HG03354 (cell line): ENCODE results near the gene VIM.
A peak's percentile ranks its signal among the peaks of the same experiment; 100 is the strongest.

Experiments
- ATAC-seq: cut with Tn5 transposase; IDR thresholded peaks from one replicate; pipeline ENCODE4 v1.9.1; 2021; ENCODE audit warnings: mild to moderate bottlenecking; ENCODE audit not compliant: unreplicated experiment, poor library complexity, severe bottlenecking

VIM gene

DNA sequence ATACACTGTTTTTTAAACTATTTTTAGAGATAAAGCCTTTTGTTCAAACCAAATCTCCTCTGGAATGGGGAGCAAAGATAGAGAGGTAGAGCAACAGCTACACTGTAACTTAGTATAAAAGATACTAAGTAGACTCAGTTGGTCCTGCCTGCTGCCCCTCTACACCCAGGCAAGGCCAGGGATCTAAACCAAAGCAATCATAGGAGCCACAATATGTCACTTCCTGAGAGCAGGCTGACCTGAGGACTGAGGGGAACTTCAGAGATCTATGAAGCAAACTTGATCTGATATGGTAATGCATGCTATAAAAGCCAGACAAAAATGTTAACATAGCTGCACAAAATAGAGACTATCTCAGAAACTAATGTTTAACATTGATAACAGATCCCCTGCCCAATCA lies 19.6 kb upstream of the VIM start:
- no peak for ATAC-seq

- ATAC-seq, result no peak
Measured at GRCh38 chr10:17209302-17209701, 18.7 kb upstream of the VIM start.

DNA sequence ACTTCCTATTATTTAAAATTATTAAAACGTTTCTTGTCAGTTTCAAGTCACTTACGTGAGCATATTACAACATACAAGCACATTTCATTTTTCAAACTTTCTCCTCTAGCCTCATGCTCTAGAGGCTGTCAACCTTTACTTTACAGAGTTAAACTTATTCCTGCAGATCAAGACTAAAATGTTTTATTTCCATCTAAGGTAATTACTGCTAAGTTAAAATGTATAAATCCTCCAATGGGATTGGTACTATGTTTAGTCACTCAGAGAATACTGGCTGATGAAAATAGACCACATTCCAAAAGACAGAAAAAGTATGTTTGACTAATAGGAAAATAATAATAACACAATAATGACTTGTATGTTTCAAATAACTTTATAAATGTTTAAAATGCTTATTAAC lies 18.2 kb upstream of the VIM start:
- ATAC-seq, result no peak

- no peak for ATAC-seq
Measured at GRCh38 chr10:17210361-17210760, 17.7 kb upstream of the VIM start.

DNA sequence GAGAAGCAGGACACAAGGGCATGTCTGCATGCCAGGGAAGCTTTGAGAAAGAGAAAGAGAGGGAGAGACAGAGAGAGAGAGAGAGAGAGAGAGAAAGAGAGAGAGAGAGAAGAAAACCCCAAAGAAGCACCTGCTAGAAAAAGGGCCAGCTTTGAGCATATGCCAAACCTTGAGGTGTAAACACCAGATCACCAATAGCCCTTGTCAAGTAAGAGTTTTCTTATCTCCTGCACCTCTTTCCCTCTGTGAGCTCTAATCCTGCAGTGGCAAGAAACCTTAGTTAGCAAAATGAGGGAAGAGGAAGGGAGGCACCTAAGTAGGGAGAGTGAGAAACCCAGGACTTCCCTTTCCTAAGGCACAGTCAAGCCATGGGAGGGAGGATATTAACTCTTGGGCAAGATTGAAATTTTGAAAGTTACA lies 15.2 kb upstream of the VIM start:
- no peak for ATAC-seq

- ATAC-seq, result no peak
Measured at GRCh38 chr10:17213646-17214349, 14.2 kb upstream of the VIM start.

GRCh38 chr10:17214526-17214925 lies 13.5 kb upstream of the VIM start:
- ATAC-seq, result no peak

- ATAC-seq, result no peak
Measured at GRCh38 chr10:17214971-17215781, 12.9 kb upstream of the VIM start.

- no peak for ATAC-seq
Measured at GRCh38 chr10:17215782-17216122, 12.3 kb upstream of the VIM start.

- peak; percentile 99 for ATAC-seq
Measured at GRCh38 chr10:17216217-17216900, 11.7 kb upstream of the VIM start.

DNA sequence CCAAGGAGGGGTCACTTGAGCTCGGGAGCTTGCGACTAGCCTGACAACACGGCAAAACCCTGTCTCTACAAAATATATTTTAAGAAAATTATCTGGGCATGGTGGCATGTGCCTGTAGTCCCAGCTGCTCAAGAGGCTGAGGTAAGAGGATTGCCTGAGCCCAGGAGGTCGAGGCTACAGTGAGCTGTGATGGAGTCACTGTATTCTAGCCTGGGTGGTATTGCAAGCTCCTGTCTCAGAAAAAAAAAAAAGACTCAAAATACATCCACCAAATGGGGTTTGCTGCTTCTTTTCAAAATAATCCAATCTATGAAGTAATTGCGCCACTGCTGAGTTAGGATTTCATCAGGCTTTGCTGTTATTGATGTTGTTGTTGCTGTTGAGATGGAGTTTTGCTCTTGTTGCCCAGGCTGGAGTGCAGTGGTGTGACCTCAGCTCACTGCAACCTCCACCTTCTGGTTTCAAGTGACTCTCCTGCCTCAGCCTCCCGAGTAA lies 11.1 kb upstream of the VIM start:
- ATAC-seq, result no peak

GRCh38 chr10:17217631-17218232 lies 10.3 kb upstream of the VIM start:
- ATAC-seq, result no peak

DNA sequence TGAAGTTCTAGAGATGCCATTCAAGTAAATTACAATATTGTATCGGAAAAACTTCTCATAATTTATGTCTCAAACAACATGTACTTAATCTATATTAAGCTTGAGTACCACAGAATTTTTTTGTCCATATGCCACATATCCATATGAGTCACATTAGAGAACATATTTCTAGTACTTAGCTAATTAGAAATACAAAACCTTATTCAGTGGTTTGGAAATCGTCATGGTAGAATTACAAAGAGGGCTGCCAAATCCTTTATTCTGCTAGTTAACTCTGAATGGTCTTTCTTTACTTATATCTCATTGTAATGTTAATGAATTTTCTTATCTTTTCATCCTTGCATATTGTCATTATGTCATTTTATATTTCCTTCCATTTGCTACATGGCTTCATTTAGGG lies 9.0 kb upstream of the VIM start:
- ATAC-seq, result no peak

DNA sequence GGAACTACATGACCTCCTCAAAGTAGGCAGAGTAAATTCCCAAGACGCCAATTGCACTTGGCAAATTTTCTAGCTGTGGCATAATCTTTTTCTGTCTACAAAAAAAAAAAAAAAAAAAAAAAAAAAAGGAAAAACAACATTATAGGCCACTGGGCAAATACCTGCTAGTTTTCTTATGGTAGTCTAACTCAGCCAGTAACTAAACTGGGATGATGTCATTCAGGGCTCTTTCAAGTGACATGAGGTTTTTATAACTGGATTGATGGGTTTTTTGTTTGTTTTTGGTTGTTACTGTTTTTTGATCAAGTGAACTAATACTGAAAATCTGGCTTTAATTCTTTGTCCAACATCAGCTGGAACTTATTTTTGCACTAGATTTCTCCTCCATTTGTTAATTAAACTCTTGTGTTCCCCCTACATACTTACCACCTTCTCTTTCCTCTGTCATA lies 7.4 kb upstream of the VIM start:
- ATAC-seq, result no peak

DNA sequence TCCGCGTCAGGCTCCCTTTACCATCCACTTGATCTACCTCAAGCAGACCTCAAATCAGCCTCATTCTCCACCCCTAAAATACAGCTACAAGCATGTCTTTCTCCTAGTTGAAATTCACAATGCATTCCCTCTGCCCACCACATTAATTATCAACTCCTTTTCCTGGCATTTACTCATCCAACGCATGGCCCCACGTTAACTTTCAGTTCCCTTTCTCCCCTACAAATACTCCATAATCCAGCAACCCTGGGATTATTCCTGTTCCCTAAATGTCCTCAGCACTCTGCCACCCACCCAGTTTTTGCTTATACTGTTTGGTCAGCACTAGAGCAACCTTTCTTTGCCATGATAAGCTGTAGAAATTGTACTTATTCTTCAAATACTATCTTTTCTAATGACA lies 5.7 kb upstream of the VIM start:
- ATAC-seq, result no peak

GRCh38 chr10:17225808-17226207 lies 2.2 kb upstream of the VIM start:
- ATAC-seq, result no peak

DNA sequence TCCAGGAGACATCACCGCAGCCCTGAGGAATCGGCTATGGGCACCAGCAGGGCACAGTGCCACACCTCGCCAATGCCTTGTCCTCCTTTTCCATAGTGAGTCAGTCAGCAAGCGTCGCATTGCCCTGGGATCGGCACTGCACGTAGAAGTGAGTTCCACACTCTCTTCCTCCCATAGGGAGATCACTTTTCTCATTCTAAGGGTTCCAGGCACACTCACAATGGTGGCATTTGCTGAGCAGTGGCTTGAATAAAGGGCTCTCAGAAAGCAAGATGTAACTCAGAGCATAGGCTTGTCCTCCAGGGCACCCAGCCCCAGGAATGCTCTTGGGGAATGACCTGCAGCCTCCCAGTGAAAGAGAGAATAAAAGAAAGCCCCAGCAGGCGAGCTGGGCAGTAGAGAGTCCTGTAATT lies 1.1 kb upstream of the VIM start:
- no peak for ATAC-seq

GRCh38 chr10:17227367-17228090 lies 512 bp upstream of the VIM start:
- peak; percentile 20 for ATAC-seq

DNA sequence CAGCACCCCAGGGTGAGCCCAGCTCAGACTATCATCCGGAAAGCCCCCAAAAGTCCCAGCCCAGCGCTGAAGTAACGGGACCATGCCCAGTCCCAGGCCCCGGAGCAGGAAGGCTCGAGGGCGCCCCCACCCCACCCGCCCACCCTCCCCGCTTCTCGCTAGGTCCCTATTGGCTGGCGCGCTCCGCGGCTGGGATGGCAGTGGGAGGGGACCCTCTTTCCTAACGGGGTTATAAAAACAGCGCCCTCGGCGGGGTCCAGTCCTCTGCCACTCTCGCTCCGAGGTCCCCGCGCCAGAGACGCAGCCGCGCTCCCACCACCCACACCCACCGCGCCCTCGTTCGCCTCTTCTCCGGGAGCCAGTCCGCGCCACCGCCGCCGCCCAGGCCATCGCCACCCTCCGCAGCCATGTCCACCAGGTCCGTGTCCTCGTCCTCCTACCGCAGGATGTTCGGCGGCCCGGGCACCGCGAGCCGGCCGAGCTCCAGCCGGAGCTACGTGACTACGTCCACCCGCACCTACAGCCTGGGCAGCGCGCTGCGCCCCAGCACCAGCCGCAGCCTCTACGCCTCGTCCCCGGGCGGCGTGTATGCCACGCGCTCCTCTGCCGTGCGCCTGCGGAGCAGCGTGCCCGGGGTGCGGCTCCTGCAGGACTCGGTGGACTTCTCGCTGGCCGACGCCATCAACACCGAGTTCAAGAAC lies 1.1 kb downstream of the VIM start:
- peak; percentile 20 for ATAC-seq
